ENCODE measurements around the gene ARL8B. TPM values are rescaled to one million over a fixed set of nuclear protein-coding genes. Genes with fewer than 3 reads are reported as not detected.
"Not testable (repeated sequence)": the region's sequence is repeated elsewhere in the genome, so short reads cannot be mapped to it uniquely, and the experiment has no call there.

The ARL8B gene
- total RNA-seq, 1 donor from 2014 or later = 43.5 TPM

DNA sequence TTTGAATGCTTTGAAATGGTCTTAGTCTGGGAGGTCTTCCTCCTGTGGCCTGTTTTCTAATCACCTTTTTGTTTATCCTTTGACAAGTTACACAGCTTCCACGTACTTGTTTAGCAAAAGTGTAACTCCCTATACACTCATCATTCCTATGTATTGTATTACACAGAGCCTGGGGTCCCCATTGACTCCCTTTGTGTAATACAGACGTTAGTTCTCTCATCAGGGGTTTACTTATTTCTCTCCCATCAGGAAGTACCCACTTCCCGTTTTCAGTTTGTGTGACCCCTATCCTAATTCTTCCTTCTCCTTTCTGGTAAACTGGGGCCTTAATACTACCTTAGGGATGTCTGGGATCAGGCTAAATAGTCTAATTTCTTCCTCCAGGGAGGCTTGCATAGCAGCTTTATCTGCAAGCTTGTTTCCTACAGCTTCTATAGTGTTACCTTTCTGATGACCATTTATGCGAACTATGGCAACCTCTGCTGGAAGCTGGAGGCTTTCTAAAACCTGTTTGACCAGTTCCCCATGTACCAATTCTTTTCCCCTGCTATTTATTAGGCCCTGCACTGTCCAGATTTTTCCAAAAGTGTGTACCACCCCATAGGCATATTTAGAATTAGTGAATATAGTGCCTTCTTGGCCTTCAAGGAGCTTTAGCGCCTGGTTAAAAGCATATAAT, 22.4 kb downstream of the ARL8B start:
- DNase-seq (ENCODE audit: low read depth in 2 of 2) = no peak

- DNase-seq (ENCODE audit: low read depth in 2 of 2) = no peak
Measured at GRCh38 chr3:5145120-5145519, 23.0 kb downstream of the ARL8B start.

- DNase-seq (ENCODE audit: low read depth in 2 of 2) = not testable (repeated sequence)
Measured at GRCh38 chr3:5147152-5147551, 25.1 kb downstream of the ARL8B start.

- no peak for DNase-seq (ENCODE audit: low read depth in 2 of 2)
Measured at GRCh38 chr3:5149306-5149880, 27.3 kb downstream of the ARL8B start.

- DNase-seq (ENCODE audit: low read depth in 2 of 2) = no peak
Measured at GRCh38 chr3:5151586-5151985, 29.5 kb downstream of the ARL8B start.

DNA sequence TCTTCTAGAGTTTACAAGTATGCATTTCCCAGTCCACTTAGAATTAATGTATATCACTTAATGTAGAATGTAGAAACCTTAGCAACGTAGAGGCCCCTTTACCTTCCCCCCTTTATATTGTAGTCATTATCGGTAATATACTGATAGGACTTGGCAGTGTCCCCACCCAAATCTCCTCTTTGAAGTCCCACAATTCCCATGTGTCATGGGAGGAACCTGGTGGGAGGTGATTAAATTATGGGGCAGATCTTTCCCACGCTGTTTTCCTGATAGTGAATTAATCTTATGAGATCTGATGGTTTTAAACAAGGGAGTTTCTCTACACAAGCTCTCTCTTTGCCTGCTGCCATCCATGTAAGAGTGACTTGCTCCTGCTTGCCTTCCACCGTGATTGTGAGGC, 31.0 kb downstream of the ARL8B start:
- no peak for DNase-seq (ENCODE audit: low read depth in 2 of 2)

- DNase-seq (ENCODE audit: low read depth in 2 of 2) = no peak
Measured at GRCh38 chr3:5155241-5155640, 33.1 kb downstream of the ARL8B start.

GRCh38 chr3:5160321-5160720, 38.2 kb downstream of the ARL8B start:
- no peak for DNase-seq (ENCODE audit: low read depth in 2 of 2)

DNA sequence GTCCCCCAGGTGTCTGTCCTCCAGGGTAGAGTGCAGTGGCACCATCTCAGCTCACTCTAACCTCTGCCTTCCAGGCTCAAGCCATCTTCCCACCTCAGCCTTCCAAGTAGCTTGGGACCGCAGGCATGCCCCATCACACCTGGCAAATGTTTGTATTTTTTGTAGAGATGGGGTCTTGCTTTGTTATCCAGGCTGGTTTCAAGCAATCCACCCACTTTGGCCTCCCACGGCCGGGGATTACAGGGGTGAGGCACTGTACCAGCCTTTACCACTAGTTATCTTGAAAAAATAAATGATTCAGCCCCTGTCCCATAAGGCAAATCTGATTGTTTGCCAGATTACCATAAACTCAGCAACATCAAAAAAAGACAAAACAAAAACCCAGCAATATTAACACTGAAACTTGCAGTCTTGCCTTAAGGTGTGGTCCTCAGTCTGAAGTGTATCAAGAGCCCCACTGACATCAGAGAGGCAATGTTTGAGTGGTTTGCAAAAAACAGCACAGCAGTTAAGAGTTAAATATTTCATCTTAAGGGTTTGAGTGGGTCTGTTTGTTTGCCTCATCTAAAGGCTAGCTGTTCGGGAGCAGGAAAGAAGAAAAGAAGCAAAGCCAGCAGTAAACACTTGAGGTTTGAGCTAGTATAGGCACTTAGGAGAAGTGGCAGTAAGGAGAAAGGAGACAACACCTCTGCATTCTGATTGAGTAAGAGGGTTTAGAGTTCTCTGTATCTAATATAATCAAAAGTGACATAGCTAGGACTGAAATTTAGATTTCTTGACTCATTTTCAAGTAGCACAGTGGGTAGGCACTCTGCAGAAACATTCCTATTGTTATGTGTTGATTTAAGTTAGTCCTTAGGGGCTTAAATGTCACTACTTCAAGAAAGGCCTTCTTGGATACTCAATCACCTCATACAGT, 39.1 kb downstream of the ARL8B start:
- no peak for DNase-seq (ENCODE audit: low read depth in 2 of 2)

DNA sequence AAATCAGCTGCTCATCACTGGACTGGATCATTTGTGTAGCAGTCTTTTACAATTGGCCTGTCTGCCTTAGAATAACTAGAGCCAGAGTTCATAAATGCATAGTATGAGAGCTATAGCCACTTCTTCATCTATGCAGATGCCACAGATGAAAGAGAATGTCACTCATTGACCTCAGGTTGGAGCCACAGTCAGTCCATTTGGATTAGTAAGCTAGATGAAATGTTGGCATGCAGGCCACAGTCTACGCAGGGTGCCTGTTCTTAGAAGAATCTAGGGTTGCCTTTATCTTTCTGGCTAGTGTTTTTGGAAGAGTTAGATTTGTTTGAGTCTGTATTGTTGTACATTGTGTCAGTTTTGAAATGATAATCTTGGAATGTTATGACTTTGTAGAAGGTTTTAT, 40.0 kb downstream of the ARL8B start:
- DNase-seq (ENCODE audit: low read depth in 2 of 2) = no peak

- DNase-seq (ENCODE audit: low read depth in 2 of 2) = no peak
Measured at GRCh38 chr3:5165698-5166097, 43.6 kb downstream of the ARL8B start.

GRCh38 chr3:5166846-5167245, 44.8 kb downstream of the ARL8B start:
- DNase-seq (ENCODE audit: low read depth in 2 of 2) = no peak

DNA sequence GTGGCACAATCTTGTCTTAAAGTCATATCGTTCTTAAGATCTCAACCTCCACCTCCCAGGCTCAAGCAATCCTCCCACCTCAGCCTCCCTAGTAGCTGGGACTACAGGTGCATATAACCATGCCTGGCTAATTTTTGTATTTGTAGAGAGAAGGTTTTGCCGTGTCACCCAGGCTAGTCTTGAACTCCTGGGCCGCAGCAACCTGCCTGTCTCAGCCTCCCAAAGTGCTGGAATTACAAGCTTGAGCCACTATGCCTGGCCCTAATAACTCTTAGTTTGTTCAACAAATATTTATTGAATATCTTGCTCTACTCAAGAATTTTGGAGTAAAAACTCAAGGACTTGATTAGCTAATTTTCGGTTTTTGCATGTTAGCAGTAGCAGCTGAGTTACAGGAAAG, 46.0 kb downstream of the ARL8B start:
- no peak for DNase-seq (ENCODE audit: low read depth in 2 of 2)

DNA sequence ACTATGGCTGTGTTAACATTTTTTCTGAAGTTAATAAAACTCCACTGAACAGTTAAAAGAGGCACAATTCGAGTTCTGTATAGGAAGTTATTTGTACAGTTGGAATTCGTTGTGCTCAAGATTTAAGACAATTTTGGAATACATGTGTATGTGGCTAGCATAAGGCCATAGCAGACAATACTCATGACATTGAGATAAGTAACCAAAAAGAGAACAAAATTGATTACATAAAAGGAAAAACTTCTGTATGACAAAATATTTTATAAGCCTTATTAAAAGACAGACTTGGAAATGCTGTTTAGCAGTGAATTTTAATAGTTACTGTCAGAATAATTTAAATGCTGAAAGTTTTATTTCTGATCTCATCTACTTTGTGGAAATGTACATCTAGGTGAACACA, 47.7 kb downstream of the ARL8B start:
- no peak for DNase-seq (ENCODE audit: low read depth in 2 of 2)

- DNase-seq (ENCODE audit: low read depth in 2 of 2) = no peak
Measured at GRCh38 chr3:5170975-5171374, 48.9 kb downstream of the ARL8B start.

DNA sequence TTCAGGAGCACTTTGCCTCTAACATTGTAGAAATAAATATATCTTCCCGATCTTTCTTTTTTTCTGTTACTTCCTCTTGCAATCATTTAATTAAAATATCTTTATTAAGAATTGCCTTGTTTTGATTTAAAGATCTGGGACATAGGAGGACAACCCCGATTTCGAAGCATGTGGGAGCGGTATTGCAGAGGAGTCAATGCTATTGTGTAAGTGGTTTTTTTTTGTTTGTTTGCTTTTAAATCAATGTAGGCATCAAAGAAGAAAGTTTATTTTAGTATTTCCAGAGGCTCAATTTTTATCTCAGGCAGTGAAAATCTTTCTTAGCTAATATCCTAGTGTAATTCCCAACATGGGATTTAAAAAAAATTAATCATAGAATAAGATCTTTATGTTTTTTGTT, 49.9 kb downstream of the ARL8B start:
- no peak for DNase-seq (ENCODE audit: low read depth in 2 of 2)

DNA sequence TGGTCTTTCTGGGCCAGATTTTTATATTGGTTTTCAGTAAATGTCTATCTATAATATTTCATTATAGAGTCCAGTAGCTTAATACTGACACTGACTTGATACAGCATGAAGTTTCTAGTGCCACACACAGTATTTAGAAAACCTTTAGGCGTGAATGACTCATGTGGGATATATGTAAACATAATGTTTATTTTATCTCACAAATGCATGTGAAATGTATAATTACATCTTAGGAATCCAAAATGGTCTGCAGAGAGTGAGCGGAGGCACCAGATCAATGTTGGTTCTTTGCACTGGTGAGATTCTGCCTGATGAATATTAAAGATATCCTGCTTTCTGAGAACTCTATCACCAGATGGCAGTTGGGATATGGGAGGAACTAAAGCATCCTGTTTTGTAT, 56.9 kb downstream of the ARL8B start:
- not testable (repeated sequence) for DNase-seq (ENCODE audit: low read depth in 2 of 2)

- peak in 1 of 2 donors; percentile 68 for DNase-seq (ENCODE audit: low read depth in 2 of 2)
Measured at GRCh38 chr3:5181469-5182141, 59.5 kb downstream of the ARL8B start.

DNA sequence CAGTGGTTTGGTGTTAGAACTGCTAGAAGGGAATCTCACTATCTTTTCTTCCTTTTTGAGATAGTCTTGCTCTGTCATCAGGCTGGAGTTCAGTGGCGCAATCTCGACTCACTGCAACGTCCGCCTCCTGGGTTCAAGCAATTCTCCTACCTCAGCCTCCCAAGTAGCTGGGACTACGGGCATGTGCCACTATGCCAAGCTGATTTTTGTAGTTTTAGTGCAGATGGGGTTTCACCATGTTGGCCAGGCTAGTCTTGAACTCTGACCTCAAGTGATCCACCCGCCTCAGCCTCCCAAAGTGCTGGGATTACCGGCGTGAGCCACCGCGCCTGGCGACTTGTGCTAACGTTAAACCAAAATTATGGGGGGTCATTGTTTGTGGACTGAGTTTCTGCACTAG, 61.6 kb downstream of the ARL8B start:
- not testable (repeated sequence) for DNase-seq (ENCODE audit: low read depth in 2 of 2)

GRCh38 chr3:5184499-5184898, 62.4 kb downstream of the ARL8B start:
- DNase-seq (ENCODE audit: low read depth in 2 of 2) = no peak

DNA sequence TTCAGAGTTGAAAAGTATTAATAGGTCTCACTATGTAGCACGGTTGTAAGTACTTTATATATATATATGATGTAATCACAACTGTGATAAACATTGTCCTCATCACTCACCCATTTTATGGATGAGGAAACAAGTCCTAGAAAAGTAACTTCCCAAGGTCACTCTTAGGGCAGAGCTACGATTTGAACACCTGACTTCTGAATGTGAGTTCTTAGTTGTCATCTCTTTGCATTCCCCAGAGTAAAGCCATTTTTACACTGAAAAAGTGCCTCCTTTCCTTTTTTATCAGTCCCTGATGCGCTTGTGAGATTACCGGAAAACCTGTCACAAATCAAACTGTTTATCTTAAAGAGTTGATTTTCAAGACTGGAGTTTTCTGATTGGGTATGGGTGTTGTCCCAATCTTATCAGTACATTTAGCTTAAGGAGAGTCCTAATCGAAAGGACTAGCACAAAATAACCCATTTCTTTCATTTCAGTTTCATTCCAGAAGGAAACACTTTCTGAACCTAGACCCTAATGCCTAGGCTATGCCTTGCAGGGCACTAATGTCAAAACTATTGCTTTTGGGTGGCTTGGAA, 63.1 kb downstream of the ARL8B start:
- DNase-seq (ENCODE audit: low read depth in 2 of 2) = no peak
